Duodenal mucosa (tissue), 2 donors: Measurements from ENCODE around the gene GGA1.
"Not testable (repeated sequence)": the region's sequence is repeated elsewhere in the genome, so short reads cannot be mapped to it uniquely, and the experiment has no call there.

Source experiments
- H3K27ac ChIP-seq: one replicate; pipeline ENCODE4 v1.7.0; 2013; ENCODE audit warnings: low read depth, low read length
- H3K27me3 ChIP-seq, 2 donors: one replicate each; pipeline ENCODE4 v1.7.0; 2013; ENCODE audit warnings: low read length in 2 of 2, control low read depth in 1 of 2; ENCODE audit not compliant: insufficient read depth in 2 of 2, control insufficient read depth in 1 of 2
- H3K36me3 ChIP-seq, 2 donors: one replicate each; pipeline ENCODE4 v1.7.0; 2013; ENCODE audit warnings: low read length in 2 of 2, control low read depth in 1 of 2; ENCODE audit not compliant: insufficient read depth in 2 of 2, control insufficient read depth in 1 of 2
- H3K4me1 ChIP-seq, 2 donors: one replicate each; pipeline ENCODE4 v1.7.0; 2013; ENCODE audit warnings: low read length in 2 of 2, control low read depth in 1 of 2; ENCODE audit not compliant: insufficient read depth in 2 of 2, control insufficient read depth in 1 of 2
- H3K4me3 ChIP-seq, 2 donors: one replicate each; pipeline ENCODE4 v1.7.0; 2013; ENCODE audit warnings: low read length in 2 of 2, low read depth in 1 of 2
- H3K9ac ChIP-seq, 2 donors: one replicate each; pipeline ENCODE4 v1.7.0; 2013; ENCODE audit warnings: low read length in 2 of 2, low read depth in 1 of 2
- H3K9me3 ChIP-seq, 2 donors: one replicate each; pipeline ENCODE4 v1.7.0; 2013; ENCODE audit warnings: low read length in 2 of 2, control low read depth in 1 of 2; ENCODE audit not compliant: control insufficient read depth in 1 of 2

Gene GGA1

GRCh38 chr22:37571258-37571991 is 37.2 kb upstream of the GGA1 start:
- no peaks in the 10 kb centered on the region for H3K27me3 ChIP-seq
- no peak overlapping the region for H3K27ac ChIP-seq
- H3K36me3 ChIP-seq, result peaks cover 9 to 19% of the 10 kb centered on the region in 2 donors
- H3K9me3 ChIP-seq, result no peaks in the 10 kb centered on the region
- H3K4me1 ChIP-seq, result peaks cover 47 to 50% of the 10 kb centered on the region in 2 donors
- H3K9ac ChIP-seq, result no peak overlapping the region
- H3K4me3 ChIP-seq, result no peak overlapping the region

GRCh38 chr22:37571992-37572373 is 36.7 kb upstream of the GGA1 start:
- Histone ChIP-seq H3K9me3 (no peaks in the 10 kb centered on the region), H3K4me1 (peaks cover 42 to 44% of the 10 kb centered on the region in 2 donors), H3K9ac (no peak overlapping the region), H3K27ac (no peak overlapping the region), H3K27me3 (no peaks in the 10 kb centered on the region), H3K36me3 (peaks cover 4 to 14% of the 10 kb centered on the region in 2 donors), H3K4me3 (no peak overlapping the region)

- H3K27ac ChIP-seq, result no peak overlapping the region
- H3K27me3 ChIP-seq, result no peaks in the 10 kb centered on the region
- H3K4me3 ChIP-seq, result no peak overlapping the region
- H3K9me3 ChIP-seq, result no peaks in the 10 kb centered on the region
- H3K36me3 ChIP-seq, result no peaks in the 10 kb centered on the region
- H3K4me1 ChIP-seq, result peaks cover 12 to 24% of the 10 kb centered on the region in 2 donors
- H3K9ac ChIP-seq, result no peak overlapping the region
Observed at GRCh38 chr22:37575490-37576003, 33.1 kb upstream of the GGA1 start.

GRCh38 chr22:37578002-37578401 is 30.6 kb upstream of the GGA1 start:
- peaks cover 19 to 31% of the 10 kb centered on the region in 2 donors for H3K4me1 ChIP-seq
- no peak overlapping the region for H3K9ac ChIP-seq
- peak overlapping the region in 1 of 2 donors; percentile 41 for H3K4me3 ChIP-seq
- H3K27ac ChIP-seq, result no peak overlapping the region
- H3K27me3 ChIP-seq, result no peaks in the 10 kb centered on the region
- no peaks in the 10 kb centered on the region for H3K36me3 ChIP-seq
- no peaks in the 10 kb centered on the region for H3K9me3 ChIP-seq

- Histone ChIP-seq H3K9ac (no peak overlapping the region), H3K9me3 (no peaks in the 10 kb centered on the region), H3K36me3 (no peaks in the 10 kb centered on the region), H3K27me3 (no peaks in the 10 kb centered on the region), H3K4me3 (no peak overlapping the region), H3K4me1 (peaks cover 19 to 32% of the 10 kb centered on the region in 2 donors), H3K27ac (no peak overlapping the region)
Observed at GRCh38 chr22:37581504-37581903, 27.1 kb upstream of the GGA1 start.

- no peak overlapping the region for H3K4me3 ChIP-seq
- H3K36me3 ChIP-seq, result no peaks in the 10 kb centered on the region
- peaks cover 19 to 32% of the 10 kb centered on the region in 2 donors for H3K4me1 ChIP-seq
- H3K9ac ChIP-seq, result no peak overlapping the region
- no peak overlapping the region for H3K27ac ChIP-seq
- no peaks in the 10 kb centered on the region for H3K27me3 ChIP-seq
- no peaks in the 10 kb centered on the region for H3K9me3 ChIP-seq
Observed at GRCh38 chr22:37582526-37582925, 26.1 kb upstream of the GGA1 start.

GRCh38 chr22:37588546-37589215 is 20.0 kb upstream of the GGA1 start:
- Histone ChIP-seq H3K4me3 (no peak overlapping the region), H3K27ac (no peak overlapping the region), H3K36me3 (no peaks in the 10 kb centered on the region), H3K4me1 (peaks cover 26 to 28% of the 10 kb centered on the region in 2 donors), H3K9ac (peak overlapping the region in 1 of 2 donors; percentile 25), H3K27me3 (no peaks in the 10 kb centered on the region), H3K9me3 (no peaks in the 10 kb centered on the region)

- Histone ChIP-seq H3K9ac (no peak overlapping the region), H3K9me3 (no peaks in the 10 kb centered on the region), H3K27ac (peak overlapping the region; percentile 41), H3K4me1 (peaks cover 26 to 28% of the 10 kb centered on the region in 2 donors), H3K4me3 (no peak overlapping the region), H3K36me3 (no peaks in the 10 kb centered on the region), H3K27me3 (no peaks in the 10 kb centered on the region)
Observed at GRCh38 chr22:37589636-37590035, 19.0 kb upstream of the GGA1 start.

- H3K9me3 ChIP-seq, H3K4me3 ChIP-seq, H3K9ac ChIP-seq, H3K36me3 ChIP-seq, H3K27me3 ChIP-seq, H3K27ac ChIP-seq: not testable (repeated sequence)
- H3K4me1 ChIP-seq, result peaks cover 26 to 28% of the 10 kb centered on the region in 2 donors
Observed at GRCh38 chr22:37591081-37591480, 17.6 kb upstream of the GGA1 start.

- Histone ChIP-seq H3K36me3 (no peaks in the 10 kb centered on the region), H3K9ac (no peak overlapping the region), H3K4me3 (no peak overlapping the region), H3K27me3 (no peaks in the 10 kb centered on the region), H3K9me3 (no peaks in the 10 kb centered on the region), H3K4me1 (peaks cover 26 to 28% of the 10 kb centered on the region in 2 donors), H3K27ac (no peak overlapping the region)
Observed at GRCh38 chr22:37591823-37592404, 16.7 kb upstream of the GGA1 start.
